ENCODE data around the gene CXXC5.

CXXC5 gene

GRCh38 chr5:139638090-139638735 lies 9.9 kb upstream of the CXXC5 start:
- peak in 50 of 56 donors; percentile 52 to 91 (median 78) for DNase-seq

GRCh38 chr5:139638736-139639618 lies 9.2 kb upstream of the CXXC5 start:
- DNase-seq, result no peak

GRCh38 chr5:139639619-139640380 lies 8.3 kb upstream of the CXXC5 start:
- peak in 15 of 56 donors; percentile 25 to 65 (median 45) for DNase-seq

- DNase-seq, result no peak
Observed at GRCh38 chr5:139640421-139641115, 7.6 kb upstream of the CXXC5 start.

GRCh38 chr5:139641116-139642080 lies 6.8 kb upstream of the CXXC5 start:
- no peak for DNase-seq

DNA sequence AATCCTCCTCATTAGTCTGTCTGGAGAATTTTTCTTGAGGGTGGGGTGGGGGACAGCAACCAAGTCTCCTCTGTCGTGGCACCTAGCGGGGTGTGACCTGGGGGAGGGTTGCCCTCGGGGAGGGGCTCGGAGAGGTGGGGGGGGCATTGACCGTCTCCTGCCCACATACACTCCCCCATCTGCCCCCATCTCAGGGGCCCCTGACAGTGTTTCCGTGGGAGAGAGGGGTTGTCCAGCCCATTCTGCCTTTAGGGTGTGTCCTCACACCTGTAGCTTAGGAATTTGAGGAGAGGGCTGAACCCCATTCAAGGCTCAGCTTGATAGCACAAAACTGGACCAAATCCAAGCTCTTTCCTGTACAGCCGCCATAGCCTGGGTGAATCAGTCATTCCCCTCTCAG lies 5.9 kb upstream of the CXXC5 start:
- DNase-seq, result no peak

GRCh38 chr5:139642891-139643871 lies 5.0 kb upstream of the CXXC5 start:
- DNase-seq, result no peak

- no peak for DNase-seq
Observed at GRCh38 chr5:139644001-139644456, 4.1 kb upstream of the CXXC5 start.

DNA sequence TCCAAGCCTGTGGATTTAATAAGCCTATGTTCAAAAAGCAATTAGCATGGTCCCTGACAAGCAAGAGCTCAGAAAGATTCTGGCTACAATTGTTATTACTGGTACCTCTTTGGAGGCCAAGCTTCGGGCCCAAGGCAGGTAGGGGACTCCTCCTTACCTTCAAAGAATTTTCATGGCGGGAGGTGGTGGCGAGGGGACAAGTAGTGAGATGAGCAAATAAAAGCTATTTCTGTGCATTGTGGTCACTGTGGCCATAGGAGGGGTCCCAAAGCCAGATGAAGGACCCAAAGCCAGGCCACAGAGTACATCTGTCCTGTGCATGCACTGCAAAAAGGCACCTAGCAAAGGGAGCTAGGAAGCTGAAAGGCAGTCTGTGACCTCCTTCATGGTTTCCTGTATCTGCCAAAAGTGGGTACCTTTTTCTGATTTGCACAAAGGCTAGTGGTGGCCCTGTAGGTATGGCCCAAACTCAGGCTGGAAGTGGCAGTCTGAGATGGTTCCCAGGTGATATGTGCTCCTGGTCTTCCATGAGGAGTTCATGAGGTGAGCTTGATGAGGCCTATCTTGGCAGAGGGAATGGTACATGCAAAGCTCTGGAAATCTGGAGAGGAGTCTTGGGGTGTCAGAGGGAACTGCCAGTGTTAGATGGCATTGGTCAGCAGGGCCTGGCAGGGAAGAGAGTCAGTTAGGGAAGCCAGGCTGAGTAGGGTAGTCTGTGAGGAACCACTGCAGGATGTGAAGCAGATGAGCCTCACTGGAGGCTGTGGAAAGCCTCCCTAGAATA lies 3.3 kb upstream of the CXXC5 start:
- DNase-seq, result no peak

DNA sequence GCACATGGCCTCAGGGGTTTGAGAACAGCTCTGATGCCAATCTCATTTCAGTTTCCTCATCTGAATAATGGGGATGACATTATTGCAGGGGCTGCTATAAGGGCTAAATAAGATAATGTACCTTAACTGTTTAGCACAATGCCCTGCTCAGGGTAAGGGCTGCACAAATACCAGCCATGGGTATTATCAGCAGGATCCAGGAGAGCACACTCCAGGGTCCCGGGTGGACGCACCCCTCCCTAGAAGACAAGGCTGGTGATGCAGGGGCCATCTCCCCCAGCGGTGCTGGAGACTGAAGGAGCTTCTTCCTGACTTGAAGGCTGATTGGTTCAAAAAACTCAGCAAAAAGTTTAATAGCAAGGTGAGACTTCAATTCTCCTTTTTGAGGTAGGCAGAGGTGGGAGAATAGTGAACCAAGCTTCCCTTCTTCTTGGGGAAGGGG lies 2.7 kb upstream of the CXXC5 start:
- no peak for DNase-seq

- no peak for DNase-seq
Observed at GRCh38 chr5:139646111-139646510, 2.0 kb upstream of the CXXC5 start.

DNA sequence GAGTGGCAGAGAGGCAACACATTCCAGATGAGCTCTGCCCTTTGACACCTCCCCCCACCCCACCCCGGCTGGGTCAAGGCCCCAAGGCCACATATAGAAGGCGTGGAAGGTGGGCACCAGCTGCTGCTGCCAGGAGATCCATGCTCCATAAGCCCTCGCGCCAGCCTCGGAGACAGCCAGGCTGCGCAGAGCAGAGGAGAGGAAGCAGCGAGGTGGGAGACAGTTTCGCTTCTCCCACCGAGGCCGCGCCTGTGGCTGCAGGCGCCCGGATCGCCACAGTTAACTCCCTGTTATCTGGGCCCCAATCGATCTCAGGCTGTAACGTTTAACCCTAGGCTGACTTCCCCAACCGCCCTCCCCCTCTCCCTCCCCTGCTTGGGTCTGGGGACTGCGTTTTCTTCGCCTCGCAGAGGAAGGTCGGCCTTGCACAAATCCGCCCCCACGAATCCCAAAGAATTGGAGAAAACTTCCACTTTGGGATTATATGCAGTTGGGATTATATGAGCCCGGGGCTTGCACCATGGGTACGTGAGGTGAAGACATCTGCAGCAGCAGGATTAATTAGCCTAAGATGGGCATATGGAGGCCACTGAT lies 1.1 kb upstream of the CXXC5 start:
- peak in 1 of 56 donors; percentile 41 for DNase-seq

DNA sequence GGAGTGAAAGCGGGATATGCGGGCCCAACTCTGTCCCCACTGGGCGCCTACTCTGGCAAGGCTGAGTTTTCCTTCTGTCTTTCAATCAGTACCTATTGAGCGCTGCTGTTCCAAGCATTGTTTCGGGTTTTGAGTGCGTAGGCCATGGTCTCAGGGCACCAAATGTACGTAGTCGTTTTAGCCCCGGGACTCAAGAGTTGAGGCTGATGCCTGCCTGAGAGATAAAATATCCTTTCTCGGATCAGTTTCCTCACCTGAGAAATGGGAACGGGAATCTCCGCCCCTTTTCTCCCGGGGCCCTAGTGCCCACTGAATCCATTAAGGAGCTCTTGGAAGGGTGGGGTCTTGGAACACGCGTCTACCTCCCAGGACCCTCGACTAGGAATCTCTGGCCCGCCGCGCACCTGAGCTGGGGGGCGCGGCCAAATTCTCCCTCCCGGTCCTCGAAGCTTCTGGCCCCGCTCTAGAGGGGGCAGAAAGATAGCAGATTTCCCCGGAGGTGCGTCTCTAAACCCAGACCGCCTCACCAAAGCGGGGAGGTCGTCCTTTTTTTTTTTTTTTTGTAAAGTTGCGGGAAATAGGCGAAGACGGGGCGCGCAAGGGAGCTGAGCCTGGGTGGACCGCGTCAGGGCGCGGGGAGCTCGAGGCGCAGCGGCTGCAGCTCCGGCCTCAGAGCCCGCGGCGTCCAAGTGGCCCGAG lies 494 bp upstream of the CXXC5 start:
- no peak for DNase-seq

- DNase-seq, result peak in 15 of 56 donors; percentile 26 to 70 (median 51)
Observed at GRCh38 chr5:139649082-139649991, 1.2 kb downstream of the CXXC5 start.

- DNase-seq, result peak in 18 of 56 donors; percentile 38 to 74 (median 55)
Observed at GRCh38 chr5:139650031-139650688, 2.0 kb downstream of the CXXC5 start.

Data from amygdala (tissue), 56 donors.